IMR-90 (cell line): ENCODE measurements around the gene DAPK3. TPM values are rescaled to one million over a fixed set of nuclear protein-coding genes. Genes with fewer than 3 reads are reported as not detected.
"Not testable (repeated sequence)": the region's sequence is repeated elsewhere in the genome, so short reads cannot be mapped to it uniquely, and the experiment has no call there.

Experiments
- ATAC-seq: fragments of 200-7000 bp; cut with Tn5 transposase; 2 replicates; pipeline ENCODE4 v1.9.1; 2020; ENCODE audit warnings: low read depth, mild to moderate bottlenecking, moderate library complexity
- BruUV-seq: library from RNA; stranded (reverse); fragments of 400-500 nt; replicated peaks from 2 replicates; lab custom pipeline; 2021; lab: Mats Ljungman, UMichigan
- CTCF ChIA-PET: fragments of 300-600 bp; formaldehyde crosslinking; extraction: SDS; loops from one replicate; lab custom pipeline; 2021; ENCODE audit warnings: antibody characterized with exemption; lab: Yijun Ruan, JAX
- POLR2A ChIA-PET: fragments of 300-600 bp; sonication (Branson Sonifier 250); formaldehyde crosslinking; loops from one replicate; lab custom pipeline; 2022; ENCODE audit warnings: antibody characterized with exemption; ENCODE audit not compliant: unreplicated experiment; lab: Charles Lee
- DNase-seq: peaks from one replicate; pipeline ENCODE4 v3.0.0; 2013
- H2AFZ ChIP-seq: replicated peaks from 2 replicates; pipeline ENCODE3; 2013; ENCODE audit warnings: low read length, mild to moderate bottlenecking; ENCODE audit not compliant: poor library complexity
- H2AK5ac ChIP-seq: 2 replicates; pipeline ENCODE4 v1.6.1; 2013; ENCODE audit warnings: low read depth, low read length, inconsistent platforms
- H2AK9ac ChIP-seq: replicated peaks from 2 replicates; pipeline ENCODE3; 2013; ENCODE audit warnings: mild to moderate bottlenecking, low read depth, low read length, moderate library complexity; ENCODE audit not compliant: poor library complexity
- H2BK120ac ChIP-seq: 2 replicates; pipeline ENCODE4 v1.6.1; 2013; ENCODE audit warnings: low read depth, low read length, inconsistent platforms
- H2BK15ac ChIP-seq: 3 replicates; pipeline ENCODE4 v1.6.1; 2013; ENCODE audit warnings: low read depth, low read length, inconsistent platforms
- H2BK20ac ChIP-seq: 2 replicates; pipeline ENCODE4 v1.6.1; 2013; ENCODE audit warnings: low read depth, mild to moderate bottlenecking, inconsistent platforms, low read length, moderate library complexity
- H2BK5ac ChIP-seq: 2 replicates; pipeline ENCODE4 v1.6.1; 2013; ENCODE audit warnings: mild to moderate bottlenecking, low read depth, low read length, inconsistent platforms; ENCODE audit not compliant: poor library complexity, severe bottlenecking
- H3K14ac ChIP-seq: replicated peaks from 2 replicates; pipeline ENCODE4 v1.6.1; 2013; ENCODE audit warnings: low read depth, low read length, inconsistent platforms
- H3K18ac ChIP-seq: 2 replicates; pipeline ENCODE4 v1.6.1; 2013; ENCODE audit warnings: low read depth, low read length, control low read depth
- H3K23ac ChIP-seq: 2 replicates; pipeline ENCODE4 v1.6.1; 2013; ENCODE audit warnings: low read depth, low read length, inconsistent platforms
- H3K27ac ChIP-seq: 2 replicates; pipeline ENCODE4 v1.5.1; 2013; ENCODE audit warnings: mild to moderate bottlenecking, control low read depth, low read length; ENCODE audit not compliant: insufficient read depth
- H3K27me3 ChIP-seq: 2 replicates; pipeline ENCODE4 v1.6.1; 2013; ENCODE audit warnings: low read length; ENCODE audit not compliant: control insufficient read depth, insufficient read depth
- H3K36me3 ChIP-seq: 2 replicates; pipeline ENCODE4 v1.6.1; 2013; ENCODE audit warnings: low read length, mixed read lengths; ENCODE audit not compliant: control insufficient read depth, insufficient read depth
- H3K4ac ChIP-seq: 2 replicates; pipeline ENCODE4 v1.6.1; 2013; ENCODE audit warnings: low read depth, low read length, inconsistent platforms
- H3K4me1 ChIP-seq: 2 replicates; pipeline ENCODE4 v1.6.1; 2013; ENCODE audit warnings: low read length, mixed read lengths; ENCODE audit not compliant: control insufficient read depth, insufficient read depth
- H3K4me2 ChIP-seq: 2 replicates; pipeline ENCODE4 v1.6.1; 2013; ENCODE audit warnings: low read depth, mild to moderate bottlenecking, control low read depth, low read length, moderate library complexity
- H3K4me3 ChIP-seq: 2 replicates; pipeline ENCODE4 v1.5.1; 2013; ENCODE audit warnings: low read depth, mild to moderate bottlenecking, control low read depth, low read length, moderate library complexity; ENCODE audit not compliant: insufficient read depth
- H3K56ac ChIP-seq: 2 replicates; pipeline ENCODE4 v1.6.1; 2013; ENCODE audit warnings: low read length, inconsistent platforms; ENCODE audit not compliant: insufficient read depth; ENCODE audit errors: extremely low read depth
- H3K79me1 ChIP-seq, 2 experiments: 2 replicates each; pipeline ENCODE4 v1.6.1; 2013; ENCODE audit warnings: low read length in 2 of 2, inconsistent platforms in 1 of 2, low read depth in 1 of 2
- H3K9ac ChIP-seq: 2 replicates; pipeline ENCODE4 v1.6.1; 2013; ENCODE audit warnings: low read depth, low read length, control low read depth
- H3K9me1 ChIP-seq: 2 replicates; pipeline ENCODE4 v1.6.1; 2013; ENCODE audit warnings: low read length, inconsistent platforms; ENCODE audit not compliant: insufficient read depth
- H3K9me3 ChIP-seq: 2 replicates; pipeline ENCODE4 v1.6.1; 2013; ENCODE audit warnings: low read length; ENCODE audit not compliant: control insufficient read depth, insufficient read depth
- H4K20me1 ChIP-seq: 2 replicates; pipeline ENCODE4 v1.6.1; 2013; ENCODE audit warnings: low read length, inconsistent platforms; ENCODE audit not compliant: insufficient read depth
- H4K5ac ChIP-seq: 2 replicates; pipeline ENCODE4 v1.6.1; 2013; ENCODE audit warnings: mild to moderate bottlenecking, low read depth, low read length, control low read depth
- H4K8ac ChIP-seq, 2 experiments: 2 replicates each; pipeline ENCODE4 v1.6.1; 2013; ENCODE audit warnings: low read depth in 2 of 2, low read length in 2 of 2, control low read depth in 1 of 2, inconsistent platforms in 1 of 2
- H4K91ac ChIP-seq: 2 replicates; pipeline ENCODE4 v1.6.1; 2013; ENCODE audit warnings: low read depth, low read length, inconsistent platforms; ENCODE audit not compliant: insufficient read depth
- WGBS, 2 experiments: methylation state at CpG; one replicate each; pipeline versions ENCODE4 v1.1.5 to v1.1.7; 2013; ENCODE audit warnings: missing lambda C conversion rate in 2 of 2; ENCODE audit not compliant: insufficient read length in 1 of 2; ENCODE audit errors: extremely low coverage in 2 of 2; 5-methylcytosine and 5-hydroxymethylcytosine counted together
- dilution Hi-C: fragments of 300-500 bp; cut with HindIII; formaldehyde crosslinking; loops from one replicate; pipeline ENCODE4 v1.14.3; 2018; ENCODE audit warnings: low sequenced_read_pairs; ENCODE audit not compliant: unreplicated experiment
- in situ Hi-C: fragments of 300-500 bp; cut with MboI; formaldehyde crosslinking; loops from 3 replicates; pipeline ENCODE4 v1.14.3; 2019; ENCODE audit warnings: low sequenced_read_pairs, inconsistent platforms, mixed read lengths
- intact Hi-C: fragments of 100-400 bp; cut with micrococcal nuclease; formaldehyde crosslinking; loops from 2 replicates; pipeline ENCODE4 v1.10.0; 2022
- polyA plus RNA-seq, 3 experiments: library from polyadenylated mRNA; depleted of rRNA; stranded (reverse); fragments of >200 nt; gene quantifications; 2 replicates each; pipeline ENCODE4 v1.2.3, GENCODE V29; 2012; ENCODE audit warnings: low replicate concordance in 1 of 3
- total RNA-seq: library from RNA; depleted of rRNA; stranded (reverse); fragments of >200 nt; gene quantifications from 2 replicates; pipeline ENCODE4 v1.2.3, GENCODE V29; 2012

Gene DAPK3
- total and polyA plus RNA-seq, 2 of the 4 experiments (the other 2 are of a cell fraction) = 145 to 188 TPM

GRCh38 chr19:4011430-4011829 lies 40.5 kb upstream of the DAPK3 start:
- in situ Hi-C loops, H3K27ac ChIP-seq: not testable (repeated sequence)
- H4K20me1 ChIP-seq = peaks cover 83% of the 10 kb centered on the region

More at GRCh38 chr19:4011430-4011829, 40.5 kb upstream of the DAPK3 start:
- BruUV-seq, H3K9ac ChIP-seq, H2BK15ac ChIP-seq, H2BK5ac ChIP-seq, H3K23ac ChIP-seq, H2AK9ac ChIP-seq, H2BK120ac ChIP-seq, H4K5ac ChIP-seq, CTCF ChIA-PET, intact Hi-C loops, POLR2A ChIA-PET, H4K91ac ChIP-seq, H3K56ac ChIP-seq, H3K9me1 ChIP-seq, H3K4ac ChIP-seq, ATAC-seq, H3K27me3 ChIP-seq, dilution Hi-C loops, H2BK20ac ChIP-seq, H3K4me3 ChIP-seq, H2AK5ac ChIP-seq, H3K14ac ChIP-seq, DNase-seq, H3K9me3 ChIP-seq, H4K8ac ChIP-seq, H3K18ac ChIP-seq, H2AFZ ChIP-seq, H3K4me2 ChIP-seq: not testable (repeated sequence)
- peaks cover 35% of the 10 kb centered on the region for H3K36me3 ChIP-seq
- H3K79me1 ChIP-seq = peaks cover 33 to 88% of the 10 kb centered on the region in 2 experiments
- peaks cover 24% of the 10 kb centered on the region for H3K4me1 ChIP-seq
- 70% methylated on average over 2 of the region's 6 CpGs; no CpG with 5 or more reads in 1 of the 2 experiments for WGBS, 2 experiments
